ENCODE results near the gene HBQ1.

GRCh38 chr16:162271-162991 is 17.8 kb upstream of the HBQ1 start:
- TF ChIP-seq CTCF (conservative IDR thresholded peaks at IDR 0.05; ENCODE audit: low read depth, low read length), result no peak
- no peak for TF ChIP-seq EZH2phosphoT487 (IDR thresholded peaks at IDR 0.05; ENCODE audit: borderline replicate concordance, low read length)
- no peak for TF ChIP-seq EZH2 (IDR thresholded peaks at IDR 0.05; ENCODE audit: low read length, unreplicated experiment)
